ENCODE results near the gene PRKCE.

DNA sequence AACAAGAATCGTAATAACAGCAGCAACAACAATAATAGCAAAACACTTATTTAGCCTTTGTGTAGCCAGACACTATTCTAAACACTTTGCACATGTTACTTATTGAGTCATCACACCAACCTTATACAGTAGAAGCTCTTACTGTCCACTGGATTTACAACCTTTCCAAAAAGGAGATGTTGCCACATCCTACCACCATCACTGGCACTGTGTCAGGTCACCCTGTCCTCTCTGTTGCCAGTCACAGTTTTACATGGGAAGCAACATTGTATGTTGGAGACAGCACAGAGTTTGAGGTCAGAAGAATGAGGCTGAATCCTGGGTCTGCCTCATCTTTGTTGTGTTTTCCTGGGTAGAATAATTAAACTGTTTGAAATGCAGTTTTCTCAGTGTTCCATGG is 444.4 kb downstream of the PRKCE start:
- TF ChIP-seq, protein P1, sequence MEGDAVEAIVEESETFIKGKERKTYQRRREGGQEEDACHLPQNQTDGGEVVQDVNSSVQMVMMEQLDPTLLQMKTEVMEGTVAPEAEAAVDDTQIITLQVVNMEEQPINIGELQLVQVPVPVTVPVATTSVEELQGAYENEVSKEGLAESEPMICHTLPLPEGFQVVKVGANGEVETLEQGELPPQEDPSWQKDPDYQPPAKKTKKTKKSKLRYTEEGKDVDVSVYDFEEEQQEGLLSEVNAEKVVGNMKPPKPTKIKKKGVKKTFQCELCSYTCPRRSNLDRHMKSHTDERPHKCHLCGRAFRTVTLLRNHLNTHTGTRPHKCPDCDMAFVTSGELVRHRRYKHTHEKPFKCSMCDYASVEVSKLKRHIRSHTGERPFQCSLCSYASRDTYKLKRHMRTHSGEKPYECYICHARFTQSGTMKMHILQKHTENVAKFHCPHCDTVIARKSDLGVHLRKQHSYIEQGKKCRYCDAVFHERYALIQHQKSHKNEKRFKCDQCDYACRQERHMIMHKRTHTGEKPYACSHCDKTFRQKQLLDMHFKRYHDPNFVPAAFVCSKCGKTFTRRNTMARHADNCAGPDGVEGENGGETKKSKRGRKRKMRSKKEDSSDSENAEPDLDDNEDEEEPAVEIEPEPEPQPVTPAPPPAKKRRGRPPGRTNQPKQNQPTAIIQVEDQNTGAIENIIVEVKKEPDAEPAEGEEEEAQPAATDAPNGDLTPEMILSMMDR (IDR thresholded peaks at IDR 0.05): no peak
- TF ChIP-seq SIN3A (IDR thresholded peaks at IDR 0.05; ENCODE audit: borderline replicate concordance, insufficient read depth, low read depth, low read length): no peak
